Activated naive CD4-positive, alpha-beta T cell treated with anti-CD3 and anti-CD28 coated beads for 36 hours (primary cell): ENCODE measurements around the gene TMCO5A. TPM values are rescaled to one million over a fixed set of nuclear protein-coding genes. Genes with fewer than 3 reads are reported as not detected.
A peak's percentile ranks its signal among the peaks of the same experiment; 100 is the strongest.

Experiments used
- CTCF ChIA-PET: fragments of 350-600 bp; sonication (Branson Sonifier 250); formaldehyde crosslinking; loops from one replicate; lab custom pipeline; 2021; ENCODE audit warnings: antibody characterized with exemption; lab: Charles Lee
- DNase-seq: peaks from one replicate; pipeline ENCODE4 v3.0.0-alpha.2; 2020
- H3K27ac Mint-ChIP-seq: one replicate; pipeline ENCODE4 v1.8.0; 2021; ENCODE audit warnings: mild to moderate bottlenecking, mixed read lengths
- H3K27me3 Mint-ChIP-seq: one replicate; pipeline ENCODE4 v1.8.0; 2021; ENCODE audit warnings: low read depth, mixed read lengths
- H3K36me3 Mint-ChIP-seq: one replicate; pipeline ENCODE4 v1.8.0; 2021; ENCODE audit warnings: low read depth, mixed read lengths
- H3K4me1 Mint-ChIP-seq: one replicate; pipeline ENCODE4 v1.8.0; 2021; ENCODE audit warnings: low read depth, mixed read lengths
- H3K4me3 Mint-ChIP-seq: one replicate; pipeline ENCODE4 v1.8.0; 2021; ENCODE audit warnings: mild to moderate bottlenecking, moderate library complexity, mixed read lengths
- H3K9me3 Mint-ChIP-seq: one replicate; pipeline ENCODE4 v1.8.0; 2021; ENCODE audit warnings: mixed read lengths
- intact Hi-C: fragments of 100-400 bp; cut with micrococcal nuclease; formaldehyde crosslinking; loops from one replicate; pipeline ENCODE4 v1.15.1; 2023
- total RNA-seq, 2 experiments: library from RNA; stranded (reverse); gene quantifications; one replicate each; pipeline ENCODE4 v1.2.3, GENCODE V29; 2021

The TMCO5A gene
- not detected for total RNA-seq

- Mint-ChIP-seq H3K4me1 (no peaks in the 10 kb centered on the region), H3K27me3 (peaks cover 3% of the 10 kb centered on the region), H3K9me3 (no peaks in the 10 kb centered on the region), H3K4me3 (no peak within 1 kb of the TSS), H3K36me3 (no peaks in the 10 kb centered on the region), H3K27ac (no peak within 1 kb of the TSS)
- intact Hi-C loops: no loop called here
- CTCF ChIA-PET: no interaction called here
- no peak for DNase-seq
These were observed at the start of gene TMCO5A for GRCh38 chr15:37934340-37934739. Gene TMCO5A, plus strand, starts transcription at chr15:37934640. Its CDS starts 1,684 bp downstream, at chr15:37936324.

GRCh38 chr15:37885651-37886050 lies 48.8 kb upstream of the TMCO5A start:
- peaks cover 13% of the 10 kb centered on the region for H3K27me3 Mint-ChIP-seq
- H3K4me1 Mint-ChIP-seq: no peaks in the 10 kb centered on the region
- intact Hi-C loops: loop anchor here (10.0 kb wide), 1 partner anchor 751 kb away; no protein-coding TSS in a partner anchor
- H3K36me3 Mint-ChIP-seq: no peaks in the 10 kb centered on the region
- H3K9me3 Mint-ChIP-seq: no peaks in the 10 kb centered on the region
- no peak overlapping the region for H3K27ac Mint-ChIP-seq
- no peak overlapping the region for H3K4me3 Mint-ChIP-seq
- CTCF ChIA-PET: no interaction called here
- no peak for DNase-seq

- Mint-ChIP-seq H3K27me3 (peaks cover 15% of the 10 kb centered on the region), H3K36me3 (no peaks in the 10 kb centered on the region), H3K4me3 (no peak overlapping the region), H3K4me1 (no peaks in the 10 kb centered on the region), H3K9me3 (no peaks in the 10 kb centered on the region), H3K27ac (no peak overlapping the region)
- CTCF ChIA-PET: interaction anchor here (0.6 kb wide), 1 partner anchor 503 kb away, joined by 3 read pairs; no protein-coding TSS in a partner anchor
- no peak for DNase-seq
- intact Hi-C loops: loop anchor here (10.0 kb wide), 1 partner anchor 754 kb away; no protein-coding TSS in a partner anchor
These were observed 46.1 kb upstream of the TMCO5A start for GRCh38 chr15:37888356-37888755.

GRCh38 chr15:37891766-37892368 lies 42.6 kb upstream of the TMCO5A start:
- Mint-ChIP-seq H3K36me3 (no peaks in the 10 kb centered on the region), H3K27ac (no peak overlapping the region), H3K4me1 (no peaks in the 10 kb centered on the region), H3K27me3 (peaks cover 16% of the 10 kb centered on the region), H3K4me3 (no peak overlapping the region), H3K9me3 (no peaks in the 10 kb centered on the region)
- CTCF ChIA-PET: interaction anchor here (0.9 to 1.2 kb wide), 2 partner anchors 11 to 19 kb away, joined by 3 read pairs; no protein-coding TSS in a partner anchor
- intact Hi-C loops: loop anchor here (1.0 to 10.0 kb wide), 3 partner anchors 130 to 1009 kb away; no protein-coding TSS in a partner anchor
- DNase-seq: peak; percentile 5

- no peaks in the 10 kb centered on the region for H3K9me3 Mint-ChIP-seq
- CTCF ChIA-PET: no interaction called here
- no peak overlapping the region for H3K4me3 Mint-ChIP-seq
- H3K27ac Mint-ChIP-seq: no peak overlapping the region
- intact Hi-C loops: loop anchor here (5.0 to 10.0 kb wide), 2 partner anchors 131 to 209 kb away; no protein-coding TSS in a partner anchor
- DNase-seq: no peak
- no peaks in the 10 kb centered on the region for H3K4me1 Mint-ChIP-seq
- H3K27me3 Mint-ChIP-seq: peaks cover 10% of the 10 kb centered on the region
- no peaks in the 10 kb centered on the region for H3K36me3 Mint-ChIP-seq
These were observed 41.1 kb upstream of the TMCO5A start for GRCh38 chr15:37893309-37893708.

GRCh38 chr15:37898362-37898761 lies 36.1 kb upstream of the TMCO5A start:
- no peaks in the 10 kb centered on the region for H3K4me1 Mint-ChIP-seq
- intact Hi-C loops: loop anchor here (10.0 kb wide), 1 partner anchor 214 kb away; no protein-coding TSS in a partner anchor
- H3K27ac Mint-ChIP-seq: no peak overlapping the region
- peaks cover 8% of the 10 kb centered on the region for H3K27me3 Mint-ChIP-seq
- CTCF ChIA-PET: interaction anchor here (0.7 kb wide), 1 partner anchor 136 kb away, joined by 5 read pairs; no protein-coding TSS in a partner anchor
- H3K4me3 Mint-ChIP-seq: no peak overlapping the region
- no peaks in the 10 kb centered on the region for H3K9me3 Mint-ChIP-seq
- no peak for DNase-seq
- no peaks in the 10 kb centered on the region for H3K36me3 Mint-ChIP-seq

- Mint-ChIP-seq H3K4me1 (no peaks in the 10 kb centered on the region), H3K36me3 (no peaks in the 10 kb centered on the region), H3K27ac (no peak overlapping the region), H3K9me3 (no peaks in the 10 kb centered on the region), H3K27me3 (peaks cover 8% of the 10 kb centered on the region), H3K4me3 (no peak overlapping the region)
- no peak for DNase-seq
- CTCF ChIA-PET: no interaction called here
- intact Hi-C loops: no loop called here
These were observed 33.9 kb upstream of the TMCO5A start for GRCh38 chr15:37900326-37901221.

GRCh38 chr15:37902126-37902525 lies 32.3 kb upstream of the TMCO5A start:
- CTCF ChIA-PET: interaction anchor here (0.8 kb wide), 1 partner anchor 11 kb away, joined by 3 read pairs; no protein-coding TSS in a partner anchor
- intact Hi-C loops: no loop called here
- no peak for DNase-seq
- Mint-ChIP-seq H3K27me3 (peaks cover 4% of the 10 kb centered on the region), H3K4me3 (no peak overlapping the region), H3K9me3 (no peaks in the 10 kb centered on the region), H3K36me3 (no peaks in the 10 kb centered on the region), H3K4me1 (no peaks in the 10 kb centered on the region), H3K27ac (no peak overlapping the region)

GRCh38 chr15:37903919-37904625 lies 30.4 kb upstream of the TMCO5A start:
- H3K4me3 Mint-ChIP-seq: no peak overlapping the region
- no peak for DNase-seq
- intact Hi-C loops: no loop called here
- H3K9me3 Mint-ChIP-seq: no peaks in the 10 kb centered on the region
- CTCF ChIA-PET: no interaction called here
- H3K27me3 Mint-ChIP-seq: peaks cover 4% of the 10 kb centered on the region
- H3K36me3 Mint-ChIP-seq: no peaks in the 10 kb centered on the region
- H3K27ac Mint-ChIP-seq: no peak overlapping the region
- no peaks in the 10 kb centered on the region for H3K4me1 Mint-ChIP-seq

- Mint-ChIP-seq H3K27ac (no peak overlapping the region), H3K4me3 (no peak overlapping the region), H3K9me3 (no peaks in the 10 kb centered on the region), H3K36me3 (no peaks in the 10 kb centered on the region), H3K27me3 (peaks cover 4% of the 10 kb centered on the region), H3K4me1 (no peaks in the 10 kb centered on the region)
- intact Hi-C loops: no loop called here
- no peak for DNase-seq
- CTCF ChIA-PET: no interaction called here
These were observed 27.3 kb upstream of the TMCO5A start for GRCh38 chr15:37907136-37907535.

GRCh38 chr15:37921527-37922385 lies 12.7 kb upstream of the TMCO5A start:
- CTCF ChIA-PET: no interaction called here
- intact Hi-C loops: no loop called here
- Mint-ChIP-seq H3K36me3 (no peaks in the 10 kb centered on the region), H3K27me3 (peaks cover 9% of the 10 kb centered on the region), H3K4me3 (no peak overlapping the region), H3K9me3 (peaks cover 3% of the 10 kb centered on the region), H3K4me1 (no peaks in the 10 kb centered on the region), H3K27ac (no peak overlapping the region)
- no peak for DNase-seq
